Small intestine (tissue), 4 donors: Measurements from ENCODE around the gene CNTFR. TPM values are rescaled to one million over a fixed set of nuclear protein-coding genes. Genes with fewer than 3 reads are reported as not detected.

ENCODE experiments used
- polyA plus RNA-seq, 4 donors: library from polyadenylated mRNA; stranded (reverse) in 3 of 4; unstranded in 1 of 4; fragments of 200-250 nt in 3 of 4; fragments of 120-200 nt in 1 of 4; gene quantifications; one replicate each; pipeline versions ENCODE4 v1.2.1 to v1.2.3, GENCODE V29; 2013
- donor health status: healthy with polysubstance abuse.
- donor health status: Bipolar disorder and iron deficiency.
- donor health status: healthy.

CNTFR gene
- polyA plus RNA-seq, 4 donors: 1.1 to 9.3 (median 5.9) TPM

Other genes starting within 250 kb of the CNTFR start
- gene MYORG, start 212.8 kb downstream of the CNTFR start, polyA plus RNA-seq: 10 to 100 TPM in 3 of 4 donors, 1 to 10 TPM in 1; 9.7 to 83.0 (median 13.7) TPM
- 1 to 10 TPM; 2.7 to 9.0 (median 4.5) TPM for gene FAM219A, start 131.2 kb downstream of the CNTFR start, polyA plus RNA-seq
- under 1 TPM in 1 of 4 donors, not detected in 3; 0.22 TPM for gene DNAI1, start 130.9 kb downstream of the CNTFR start, polyA plus RNA-seq
- 1 to 10 TPM; 1.8 to 8.9 (median 5.1) TPM for gene ENHO, start 66.7 kb downstream of the CNTFR start, polyA plus RNA-seq
- gene RPP25L, start 22.4 kb upstream of the CNTFR start, polyA plus RNA-seq: 10 to 100 TPM; 41.2 to 93.7 (median 72.4) TPM
- gene DCTN3, start 30.8 kb upstream of the CNTFR start, polyA plus RNA-seq: 10 to 100 TPM; 55.7 to 92.9 (median 85.9) TPM
- gene ARID3C, start 39.3 kb upstream of the CNTFR start, polyA plus RNA-seq: under 1 TPM in 2 of 4 donors, not detected in 2; 0.03 to 0.04 TPM
- 10 to 100 TPM; 41.4 to 88.8 (median 68.5) TPM for gene SIGMAR1, start 48.1 kb upstream of the CNTFR start, polyA plus RNA-seq
- gene GALT, start 57.0 kb upstream of the CNTFR start, polyA plus RNA-seq: 100 to 1,000 TPM in 1 of 4 donors, 10 to 100 TPM in 3; 37.4 to 106 (median 65.2) TPM
- 10 to 100 TPM; 10.3 to 40.0 (median 25.3) TPM for gene IL11RA, start 62.5 kb upstream of the CNTFR start, polyA plus RNA-seq
- under 1 TPM in 3 of 4 donors, not detected in 1; 0.09 to 0.89 (median 0.24) TPM for gene CCL27, start 72.9 kb upstream of the CNTFR start, polyA plus RNA-seq
- gene CCL19, start 101.6 kb upstream of the CNTFR start, polyA plus RNA-seq: 1 to 10 TPM in 2 of 4 donors, not detected in 2; 5.5 to 7.6 TPM
- 100 to 1,000 TPM in 1 of 4 donors, 10 to 100 TPM in 2, 1 to 10 TPM in 1; 2.2 to 286 (median 26.7) TPM for gene CCL21, start 120.4 kb upstream of the CNTFR start, polyA plus RNA-seq